8988T (cell line): ENCODE measurements around the gene HMGB4.

Experiments used
- DNase-seq: peaks from one replicate; pipeline ENCODE4 v3.0.0; 2011

HMGB4 gene

DNA sequence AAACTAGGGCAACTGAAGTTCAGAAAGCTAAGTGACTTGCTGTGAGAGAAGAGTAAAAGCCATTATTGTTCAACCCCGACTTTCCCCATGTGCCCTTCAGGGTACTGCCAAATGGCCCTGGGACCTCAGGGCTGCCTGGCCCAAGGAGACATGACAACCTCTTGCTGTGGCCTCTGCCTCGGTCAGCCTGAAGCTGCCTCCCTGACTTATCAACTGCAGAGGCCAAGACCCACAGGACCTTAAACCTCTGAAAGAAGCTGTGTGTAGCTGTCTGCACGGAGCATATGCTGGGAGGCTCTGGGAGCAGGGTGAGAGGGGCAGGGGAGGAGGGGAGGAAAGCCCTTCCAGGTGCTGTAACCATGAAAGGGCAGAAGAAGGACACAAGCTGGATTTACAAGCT is 35.9 kb downstream of the HMGB4 start:
- DNase-seq = no peak

DNA sequence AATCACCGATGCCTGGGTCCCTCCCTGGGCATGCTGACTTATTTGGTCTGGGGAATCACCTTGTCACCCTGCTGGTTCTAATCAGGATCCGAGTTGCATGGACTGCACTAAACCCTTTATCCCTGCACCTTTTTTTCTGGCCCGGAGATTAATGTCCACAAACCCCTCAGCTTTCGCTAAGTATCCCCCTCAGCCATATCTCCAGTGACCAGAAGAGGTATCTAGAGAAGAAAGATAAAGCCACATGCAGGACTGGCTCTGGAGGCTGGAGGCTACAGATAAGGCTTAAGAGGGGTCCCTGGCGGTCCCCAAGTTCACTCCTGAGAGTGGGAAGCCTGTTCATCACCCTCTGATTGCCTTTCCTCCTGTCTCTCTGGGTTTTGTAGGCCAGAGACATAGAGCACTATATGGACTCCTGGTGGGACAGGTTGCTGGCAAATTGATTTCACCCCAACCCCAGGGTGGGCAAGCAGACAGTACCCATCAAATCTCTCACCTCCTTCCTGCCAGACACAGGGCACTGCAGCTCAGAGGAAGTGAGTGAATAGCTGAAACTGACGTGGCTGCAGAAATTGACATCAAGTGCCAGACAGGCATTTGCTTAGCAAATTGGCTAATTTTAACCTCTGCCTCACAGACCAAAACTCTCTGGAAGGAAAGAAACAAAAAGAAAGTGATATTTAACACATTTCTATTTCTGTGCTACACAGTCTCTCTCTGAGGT is 38.8 kb downstream of the HMGB4 start:
- no peak for DNase-seq

DNA sequence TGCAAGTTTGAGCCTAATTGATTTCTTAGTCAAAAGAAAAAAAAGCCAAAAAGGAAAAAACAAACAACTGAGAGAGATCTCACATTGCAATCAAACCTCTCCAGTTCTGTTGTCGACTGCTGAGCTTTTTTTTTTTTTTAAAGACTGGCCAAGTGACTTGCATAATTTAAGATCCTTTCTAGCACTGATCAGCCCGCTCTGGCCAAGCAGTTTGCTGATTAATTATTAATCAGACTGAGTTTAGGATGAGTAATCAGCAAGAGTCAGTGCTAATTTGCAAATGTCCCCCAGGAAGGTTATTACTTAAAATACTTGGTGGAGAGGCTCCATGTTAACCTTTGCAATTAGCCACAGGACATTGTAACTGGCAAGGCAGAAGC is 39.3 kb downstream of the HMGB4 start:
- DNase-seq = no peak

DNA sequence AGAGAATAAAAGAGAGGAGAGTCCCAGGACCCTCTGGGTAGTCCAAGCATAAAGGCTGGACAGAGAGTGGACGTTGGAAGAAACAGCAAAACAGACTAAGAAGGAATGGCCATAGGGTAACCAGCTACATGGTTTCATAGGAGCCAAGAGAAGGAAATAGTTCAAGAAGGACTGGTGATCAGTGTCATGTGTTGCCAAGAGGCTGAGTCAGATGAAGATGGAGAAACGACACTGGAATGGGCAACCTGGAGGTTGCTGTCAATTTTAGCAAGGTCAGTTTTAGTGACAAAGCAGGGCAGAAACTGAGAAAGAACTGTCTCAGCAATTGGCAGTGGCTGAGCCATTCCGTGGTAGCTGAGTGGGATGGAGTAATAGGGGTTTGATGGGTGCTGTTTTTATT is 41.4 kb downstream of the HMGB4 start:
- DNase-seq = no peak

DNA sequence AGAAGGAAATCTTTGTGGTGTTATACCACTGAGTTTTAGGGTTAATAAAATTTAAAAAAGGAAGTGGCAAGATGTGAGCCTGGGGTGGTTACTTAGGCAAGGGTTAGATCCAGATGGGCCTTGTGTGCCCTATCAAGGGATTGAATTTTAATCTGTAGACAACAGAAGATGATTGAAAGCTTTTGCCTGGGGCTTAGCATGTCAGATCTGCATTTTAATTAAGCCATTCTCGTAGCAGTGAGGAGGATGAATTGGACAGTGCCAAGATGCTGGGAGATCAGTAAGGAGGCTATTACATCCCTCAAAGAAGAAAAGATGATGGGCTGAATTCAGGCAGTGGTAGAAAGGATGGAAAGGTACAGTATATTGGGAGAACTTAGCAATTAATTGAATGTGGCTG is 42.3 kb downstream of the HMGB4 start:
- no peak for DNase-seq

DNA sequence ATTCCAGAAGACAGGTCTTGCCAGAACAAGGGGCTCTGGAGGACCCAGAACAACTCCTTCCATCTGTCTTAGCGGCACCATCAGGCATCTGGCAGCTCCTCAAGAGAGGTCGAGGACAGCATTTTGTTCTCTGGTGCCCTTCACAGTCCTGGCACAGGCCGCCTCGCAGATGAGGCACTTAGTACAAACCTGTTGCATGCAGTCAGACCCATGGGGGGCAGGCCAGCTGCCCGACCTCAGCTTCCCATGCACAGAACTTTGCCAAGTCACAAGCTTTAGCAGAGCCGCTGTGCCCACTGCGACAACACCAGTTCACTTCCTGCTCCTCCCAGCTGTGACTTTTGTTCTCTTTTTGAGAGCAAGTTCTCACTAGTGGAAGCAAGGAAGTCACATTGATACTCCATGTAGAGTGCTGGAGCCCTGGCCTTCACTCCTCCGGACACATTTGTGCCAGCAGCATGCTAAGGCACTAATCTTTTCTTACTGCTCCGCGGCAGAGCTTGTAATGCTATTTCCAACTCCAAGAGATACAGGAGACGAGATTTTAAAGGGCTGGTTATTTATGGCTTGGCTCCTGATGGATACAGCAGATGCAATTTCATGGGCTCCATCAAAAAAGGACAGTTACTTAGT is 44.6 kb downstream of the HMGB4 start:
- DNase-seq = no peak
